Liver (tissue), 3 donors: Measurements from ENCODE around the gene KHNYN.

Experiments used
- RAD21 ChIP-seq, 2 donors: IDR thresholded peaks; 2 replicates each; pipeline ENCODE4 v1.6.1; 2016; ENCODE audit warnings: antibody characterized with exemption in 2 of 2, mild to moderate bottlenecking in 2 of 2
- TF ChIP-seq, protein P1 (sequence below): fragments of 150-350 bp; IDR thresholded peaks from 2 replicates; pipeline ENCODE4 v1.5.1; 2017; ENCODE audit warnings: improper control_type of control experiment, low read depth, low read length; ENCODE audit not compliant: missing input control
- TF ChIP-seq, protein P2 (sequence below): IDR thresholded peaks from 2 replicates; pipeline ENCODE4 v1.6.1; 2016; ENCODE audit warnings: antibody characterized with exemption, mild to moderate bottlenecking
- donor health status: healthy.
- donor health status: healthy.

DNA sequence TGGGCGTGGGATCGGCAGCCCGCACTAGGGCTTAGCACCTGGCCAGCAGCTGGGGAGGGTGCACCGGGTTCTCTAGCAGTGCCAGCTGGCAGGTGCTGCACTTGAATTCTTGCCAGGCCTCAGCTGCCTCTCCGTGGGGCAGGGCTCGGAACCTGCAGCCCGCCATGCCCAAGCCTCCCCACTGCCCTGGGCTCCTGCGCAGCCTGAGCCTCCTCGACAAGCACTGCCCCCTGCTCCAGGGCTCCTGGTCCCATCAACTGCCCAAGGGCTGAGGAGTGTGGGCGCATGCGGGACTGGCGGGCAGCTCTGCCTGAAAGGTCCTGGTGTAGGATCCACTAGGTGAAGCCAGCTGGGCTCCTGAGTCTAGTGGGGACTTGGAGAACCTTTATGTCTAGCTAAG lies 43.5 kb downstream of the KHNYN start:
- TF ChIP-seq, protein P1, sequence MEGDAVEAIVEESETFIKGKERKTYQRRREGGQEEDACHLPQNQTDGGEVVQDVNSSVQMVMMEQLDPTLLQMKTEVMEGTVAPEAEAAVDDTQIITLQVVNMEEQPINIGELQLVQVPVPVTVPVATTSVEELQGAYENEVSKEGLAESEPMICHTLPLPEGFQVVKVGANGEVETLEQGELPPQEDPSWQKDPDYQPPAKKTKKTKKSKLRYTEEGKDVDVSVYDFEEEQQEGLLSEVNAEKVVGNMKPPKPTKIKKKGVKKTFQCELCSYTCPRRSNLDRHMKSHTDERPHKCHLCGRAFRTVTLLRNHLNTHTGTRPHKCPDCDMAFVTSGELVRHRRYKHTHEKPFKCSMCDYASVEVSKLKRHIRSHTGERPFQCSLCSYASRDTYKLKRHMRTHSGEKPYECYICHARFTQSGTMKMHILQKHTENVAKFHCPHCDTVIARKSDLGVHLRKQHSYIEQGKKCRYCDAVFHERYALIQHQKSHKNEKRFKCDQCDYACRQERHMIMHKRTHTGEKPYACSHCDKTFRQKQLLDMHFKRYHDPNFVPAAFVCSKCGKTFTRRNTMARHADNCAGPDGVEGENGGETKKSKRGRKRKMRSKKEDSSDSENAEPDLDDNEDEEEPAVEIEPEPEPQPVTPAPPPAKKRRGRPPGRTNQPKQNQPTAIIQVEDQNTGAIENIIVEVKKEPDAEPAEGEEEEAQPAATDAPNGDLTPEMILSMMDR = no peak
- no peak for TF ChIP-seq RAD21 (IDR thresholded peaks at IDR 0.05)
- TF ChIP-seq, protein P2, sequence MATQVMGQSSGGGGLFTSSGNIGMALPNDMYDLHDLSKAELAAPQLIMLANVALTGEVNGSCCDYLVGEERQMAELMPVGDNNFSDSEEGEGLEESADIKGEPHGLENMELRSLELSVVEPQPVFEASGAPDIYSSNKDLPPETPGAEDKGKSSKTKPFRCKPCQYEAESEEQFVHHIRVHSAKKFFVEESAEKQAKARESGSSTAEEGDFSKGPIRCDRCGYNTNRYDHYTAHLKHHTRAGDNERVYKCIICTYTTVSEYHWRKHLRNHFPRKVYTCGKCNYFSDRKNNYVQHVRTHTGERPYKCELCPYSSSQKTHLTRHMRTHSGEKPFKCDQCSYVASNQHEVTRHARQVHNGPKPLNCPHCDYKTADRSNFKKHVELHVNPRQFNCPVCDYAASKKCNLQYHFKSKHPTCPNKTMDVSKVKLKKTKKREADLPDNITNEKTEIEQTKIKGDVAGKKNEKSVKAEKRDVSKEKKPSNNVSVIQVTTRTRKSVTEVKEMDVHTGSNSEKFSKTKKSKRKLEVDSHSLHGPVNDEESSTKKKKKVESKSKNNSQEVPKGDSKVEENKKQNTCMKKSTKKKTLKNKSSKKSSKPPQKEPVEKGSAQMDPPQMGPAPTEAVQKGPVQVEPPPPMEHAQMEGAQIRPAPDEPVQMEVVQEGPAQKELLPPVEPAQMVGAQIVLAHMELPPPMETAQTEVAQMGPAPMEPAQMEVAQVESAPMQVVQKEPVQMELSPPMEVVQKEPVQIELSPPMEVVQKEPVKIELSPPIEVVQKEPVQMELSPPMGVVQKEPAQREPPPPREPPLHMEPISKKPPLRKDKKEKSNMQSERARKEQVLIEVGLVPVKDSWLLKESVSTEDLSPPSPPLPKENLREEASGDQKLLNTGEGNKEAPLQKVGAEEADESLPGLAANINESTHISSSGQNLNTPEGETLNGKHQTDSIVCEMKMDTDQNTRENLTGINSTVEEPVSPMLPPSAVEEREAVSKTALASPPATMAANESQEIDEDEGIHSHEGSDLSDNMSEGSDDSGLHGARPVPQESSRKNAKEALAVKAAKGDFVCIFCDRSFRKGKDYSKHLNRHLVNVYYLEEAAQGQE = no peak
